Muscle of arm (tissue), 14 donors: ENCODE results near the gene IAPP. TPM values are rescaled to one million over a fixed set of nuclear protein-coding genes. Genes with fewer than 3 reads are reported as not detected.
"Not testable (repeated sequence)": the region's sequence is repeated elsewhere in the genome, so short reads cannot be mapped to it uniquely, and the experiment has no call there.

Experiments
- DNase-seq: peaks from one replicate; pipeline ENCODE4 v3.0.0-alpha.2; 2013
- long read RNA-seq, 11 donors: transcript quantifications; one replicate each; lab custom pipeline, GENCODE V29; 2026
- polyA plus RNA-seq, 12 donors: library from polyadenylated mRNA; unstranded; fragments of 120-200 nt; gene quantifications; one replicate each; pipeline ENCODE4 v1.2.1, GENCODE V29; 2013; ENCODE audit not compliant: insufficient read length in 12 of 12

Gene IAPP
- polyA plus RNA-seq: not detected
- long read RNA-seq, donor 1: 0 reads
- long read RNA-seq, donor 2: 0 reads
- long read RNA-seq, donor 3: 0 reads
- long read RNA-seq, donor 4: 0 reads
- long read RNA-seq, donor 5: 0 reads
- long read RNA-seq, donor 6: 0 reads
- long read RNA-seq, donor 7: 0 reads
- long read RNA-seq, donor 8: 0 reads
- long read RNA-seq, donor 9: 0 reads
- long read RNA-seq, donor 10: 0 reads
- long read RNA-seq, donor 11: 0 reads

DNA sequence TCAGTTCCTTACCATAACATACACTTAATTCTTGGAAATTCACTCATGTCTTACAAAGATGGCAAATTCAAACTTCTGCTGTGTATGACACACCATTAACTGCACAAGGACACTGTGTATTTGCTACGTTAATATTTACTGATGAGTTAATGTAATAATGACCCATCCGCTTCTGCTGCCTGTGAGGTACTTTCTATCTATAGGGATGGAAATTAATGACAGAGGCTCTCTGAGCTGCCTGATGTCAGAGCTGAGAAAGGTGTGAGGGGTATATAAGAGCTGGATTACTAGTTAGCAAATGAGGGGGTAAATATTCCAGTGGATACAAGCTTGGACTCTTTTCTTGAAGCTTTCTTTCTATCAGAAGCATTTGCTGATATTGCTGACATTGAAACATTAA is at the start of gene IAPP:
IAPP (plus strand) TSS at position 301 of the 400 bp plus-strand sequence. CDS start 450 bp downstream, outside the sequence.
- no peak for DNase-seq

DNA sequence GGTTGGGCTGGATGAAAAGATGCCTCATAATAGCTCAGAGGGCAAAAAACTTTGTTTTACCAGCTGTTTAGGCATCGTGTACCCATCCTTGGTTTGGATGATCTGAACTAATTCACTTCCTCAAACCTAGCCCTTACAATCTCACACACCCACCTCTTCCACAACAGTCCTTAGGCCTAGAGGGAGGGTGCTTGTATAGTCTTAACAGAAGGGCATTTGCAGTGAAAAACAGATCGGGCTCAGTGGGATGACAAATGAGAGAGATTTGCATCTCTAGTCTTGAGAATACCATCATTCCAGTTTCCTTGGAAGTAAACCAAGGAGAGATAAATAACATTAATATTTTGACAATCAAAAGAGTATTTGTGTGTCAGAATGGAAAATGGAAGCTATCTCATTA is 49.0 kb upstream of the IAPP start:
- DNase-seq: no peak

DNA sequence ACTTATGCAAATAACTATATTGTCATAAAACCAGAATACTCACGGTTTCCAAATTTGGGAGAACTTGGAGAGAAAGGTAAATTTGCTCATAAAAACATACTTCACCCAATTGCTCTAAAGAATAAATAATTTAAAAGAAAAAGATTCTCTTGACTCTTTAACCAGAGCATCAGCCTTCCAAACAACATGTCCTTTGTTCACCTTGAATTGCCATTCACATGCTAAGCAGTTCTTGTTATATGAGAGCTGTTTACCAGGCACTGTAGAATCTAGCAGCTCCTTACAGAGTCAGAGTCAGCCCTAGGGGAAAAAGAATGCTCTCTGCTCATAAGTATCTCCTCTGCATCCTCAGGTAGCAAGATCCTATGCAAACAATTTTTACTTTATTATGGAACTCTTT is 48.2 kb upstream of the IAPP start:
- DNase-seq: no peak

DNA sequence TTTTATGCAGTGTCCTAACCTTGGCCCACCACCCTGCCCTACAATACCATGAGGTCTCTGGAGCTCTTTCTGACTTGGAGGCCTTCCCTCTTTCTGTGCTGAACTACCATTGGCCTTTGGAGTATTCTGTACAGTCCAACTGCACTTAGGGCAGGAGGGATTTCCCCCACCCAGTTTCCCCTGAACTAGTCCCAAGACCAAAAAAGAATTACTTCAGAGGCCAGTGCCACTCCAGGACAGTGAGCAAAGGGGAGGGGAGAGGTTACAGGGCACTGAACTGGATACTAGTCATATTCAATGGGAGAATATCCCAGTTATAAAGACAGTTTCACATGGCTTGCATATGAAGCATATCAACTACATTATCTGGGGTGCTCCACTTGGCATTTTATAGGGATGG is 44.1 kb upstream of the IAPP start:
- DNase-seq: no peak

DNA sequence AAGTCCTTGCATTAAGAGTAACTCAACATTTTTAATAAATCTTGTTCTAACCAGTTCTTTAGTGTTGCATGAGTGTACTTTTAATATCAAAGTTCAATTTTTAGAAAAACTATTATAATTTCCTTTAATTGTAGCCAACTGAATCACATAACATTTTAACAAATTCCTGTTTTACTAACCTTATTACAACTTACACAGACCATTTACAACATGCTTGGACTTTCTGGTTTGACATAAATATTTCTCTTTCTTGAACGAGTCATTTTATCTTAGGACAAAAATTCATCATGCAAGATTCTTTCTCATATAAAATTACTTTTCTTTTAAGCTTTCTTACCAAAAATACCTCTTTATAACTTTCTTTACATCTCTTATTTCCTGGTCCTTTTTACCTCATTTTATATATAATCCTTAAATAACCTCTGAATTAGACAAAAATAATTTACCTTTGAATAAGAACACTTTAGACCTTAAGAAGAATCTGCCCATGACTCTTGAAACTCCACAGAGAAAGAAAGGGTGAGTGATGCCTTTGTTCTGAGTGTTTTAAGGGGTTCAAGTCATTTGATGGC is 41.9 kb upstream of the IAPP start:
- DNase-seq: no peak

DNA sequence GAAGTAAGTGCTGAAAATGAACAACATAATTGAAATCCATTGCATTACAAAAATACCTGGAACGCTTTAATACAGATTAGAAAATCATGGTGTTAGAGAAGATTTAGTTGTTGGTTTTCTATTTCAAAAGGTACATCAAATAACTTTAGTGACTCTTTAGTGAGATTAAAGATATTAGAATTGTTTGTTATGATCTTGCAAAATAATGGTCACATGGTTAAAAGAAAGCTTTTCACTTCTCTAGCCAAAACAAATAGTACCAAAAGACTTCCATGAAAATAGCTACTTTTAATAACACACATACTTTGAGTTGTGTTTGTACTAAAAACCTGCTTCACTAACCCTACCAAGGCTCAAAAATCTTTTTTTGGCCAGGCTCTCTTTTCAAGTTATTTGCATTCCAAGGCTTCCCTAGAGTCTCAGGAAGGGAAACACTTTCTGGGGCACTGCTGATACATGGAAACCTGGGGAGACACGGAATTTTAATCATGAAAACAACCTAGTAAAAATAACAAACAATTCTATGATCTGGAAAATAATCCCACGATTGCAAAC is 37.9 kb upstream of the IAPP start, which contains the start of gene SLCO1A2:
SLCO1A2 (minus strand) TSS at position 147 of the 555 bp plus-strand sequence. CDS start 270 bp downstream, outside the sequence.
- DNase-seq: no peak

DNA sequence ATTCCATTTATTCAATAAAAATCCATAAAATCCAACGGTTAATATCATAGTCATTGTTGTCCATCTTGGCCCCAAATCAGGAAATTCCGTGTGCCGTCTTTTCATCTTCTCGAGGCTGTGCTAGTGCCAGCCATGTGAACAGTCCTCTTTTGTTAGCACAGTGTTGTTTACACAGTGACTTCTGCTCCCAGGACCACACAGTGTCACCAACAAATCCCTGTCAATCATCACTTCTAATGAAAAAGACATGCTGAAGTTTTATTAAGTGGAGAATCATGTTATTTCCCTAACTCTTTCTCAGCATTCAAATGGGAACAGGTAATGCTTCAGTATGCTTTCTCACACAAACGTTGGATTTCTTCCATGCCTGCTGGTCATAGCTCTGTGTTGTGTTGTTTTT is 36.0 kb upstream of the IAPP start:
- no peak for DNase-seq

DNA sequence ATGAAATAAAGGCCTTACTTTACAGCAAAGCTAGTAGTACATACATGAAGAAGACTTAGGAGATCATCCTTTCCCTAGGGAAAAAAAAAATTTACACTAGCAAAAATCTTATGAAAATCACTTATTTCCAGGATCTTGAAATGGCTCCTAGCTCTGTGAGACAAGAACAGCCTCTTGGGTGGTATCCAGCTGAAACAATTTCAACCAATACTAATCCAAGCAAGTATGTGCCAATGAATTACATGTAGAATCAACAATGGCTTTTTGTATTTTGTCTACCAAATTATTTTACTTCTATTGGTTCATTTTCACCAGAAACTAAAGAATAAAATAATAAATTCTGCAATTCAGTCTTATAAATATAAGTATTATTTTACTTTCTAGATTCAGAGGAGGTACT is 35.2 kb upstream of the IAPP start:
- DNase-seq: peak; percentile 12

DNA sequence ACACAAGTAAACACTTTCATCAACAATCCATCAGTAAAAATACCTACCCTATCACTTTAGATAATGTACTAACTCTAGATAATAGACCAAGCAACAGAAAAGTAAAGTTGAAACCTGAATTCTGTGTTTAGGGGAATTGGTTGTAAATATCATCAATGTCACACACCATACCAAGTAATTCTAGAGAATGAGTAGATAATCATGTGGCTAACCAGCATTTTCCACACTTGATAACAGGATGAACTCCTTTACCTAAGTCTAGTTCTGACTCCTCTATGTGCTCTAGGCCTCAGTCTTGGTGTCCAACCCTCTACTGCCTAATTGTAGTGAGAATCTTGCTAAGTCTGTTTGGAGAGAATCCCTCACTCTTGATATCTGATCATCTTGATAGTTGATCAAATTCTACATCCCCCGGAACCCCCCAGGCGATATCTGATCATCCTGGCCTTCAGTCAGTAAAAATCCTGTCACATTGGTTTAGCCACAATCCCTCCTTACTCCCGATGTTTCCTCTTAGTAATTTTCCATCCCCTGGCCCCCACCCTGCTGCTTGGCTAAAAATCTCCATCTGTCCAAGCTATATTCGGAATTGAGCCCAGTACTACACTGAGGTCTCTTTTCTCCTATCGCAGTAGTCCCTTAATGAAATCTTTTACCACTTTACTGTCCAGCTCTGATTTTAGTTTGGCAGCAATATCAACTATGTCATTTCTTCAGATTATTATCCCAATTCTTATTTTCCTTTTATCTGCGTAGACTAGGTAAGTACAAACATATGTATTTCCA is 34.5 kb upstream of the IAPP start:
- DNase-seq: peak; percentile 39

DNA sequence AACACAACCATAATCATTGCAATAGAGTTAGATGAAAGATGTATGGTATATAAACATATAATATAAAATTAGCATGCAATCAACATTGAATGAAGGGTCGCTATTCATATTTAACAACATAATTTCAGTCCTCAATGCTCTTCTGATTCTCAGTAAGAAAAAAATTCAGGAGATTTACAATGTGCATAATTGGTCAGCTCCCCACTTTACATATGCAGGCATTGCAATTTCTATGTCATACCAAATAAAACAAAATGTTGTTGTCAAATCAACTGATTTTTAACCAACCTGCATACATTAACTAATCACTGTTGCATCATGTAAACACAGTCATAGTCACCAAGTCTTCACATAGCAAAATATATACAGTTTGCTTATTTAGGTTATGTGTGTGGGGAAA is 32.8 kb upstream of the IAPP start:
- DNase-seq: no peak

DNA sequence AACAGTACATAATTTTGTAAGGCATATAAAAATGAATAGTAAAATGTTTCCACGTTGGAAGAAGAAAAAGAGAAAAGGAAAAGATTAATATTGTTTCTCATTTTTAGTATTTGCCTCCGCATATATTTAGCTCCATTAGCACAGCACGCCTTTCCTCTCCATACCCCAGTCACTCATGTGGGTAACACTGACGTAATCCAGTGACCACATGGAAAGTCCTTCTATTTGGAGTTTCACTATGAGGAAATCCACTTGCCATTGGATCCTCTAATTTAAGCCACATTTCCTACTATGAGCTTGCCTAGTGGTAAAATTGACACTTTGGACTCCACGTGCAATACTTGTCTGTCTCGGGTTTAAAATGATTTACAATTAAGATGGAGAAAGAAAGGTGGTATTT is 32.3 kb upstream of the IAPP start:
- no peak for DNase-seq

DNA sequence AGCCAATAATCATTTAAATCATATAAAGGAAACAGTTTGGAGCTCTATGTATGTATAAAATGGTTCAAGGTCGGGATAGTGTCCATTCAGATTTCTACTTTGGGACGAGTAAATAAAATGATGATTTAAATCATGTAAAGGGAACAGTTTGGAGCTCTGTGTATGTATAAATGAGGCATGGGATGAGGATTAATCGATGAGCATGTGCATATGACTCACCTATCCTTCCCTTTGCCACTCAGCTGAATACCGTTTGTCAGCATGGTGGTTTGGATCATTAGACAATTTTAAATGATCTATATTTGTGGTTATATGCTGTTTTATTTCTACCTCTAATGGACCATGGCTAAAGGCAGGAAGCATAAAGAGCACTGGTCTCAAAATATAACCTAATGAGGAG is 30.9 kb upstream of the IAPP start:
- no peak for DNase-seq

DNA sequence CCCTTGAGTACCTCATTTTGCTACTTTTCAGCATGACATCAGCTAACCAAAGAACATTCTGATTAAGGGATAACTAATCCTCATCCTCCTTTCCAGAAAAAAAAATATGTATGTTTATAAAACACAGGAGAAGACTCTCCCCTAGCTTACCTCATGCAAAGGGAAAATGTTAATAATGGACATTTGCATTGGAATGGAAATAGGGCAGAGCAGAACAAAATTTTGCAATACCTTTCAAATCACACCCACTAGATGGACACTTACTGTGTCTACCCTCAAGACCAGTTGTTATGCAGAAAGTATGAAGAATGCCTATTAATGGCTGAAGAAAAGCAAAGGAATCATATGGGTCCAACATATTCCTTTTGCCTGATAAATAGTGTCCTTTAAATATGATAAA is 29.1 kb upstream of the IAPP start:
- DNase-seq: no peak

DNA sequence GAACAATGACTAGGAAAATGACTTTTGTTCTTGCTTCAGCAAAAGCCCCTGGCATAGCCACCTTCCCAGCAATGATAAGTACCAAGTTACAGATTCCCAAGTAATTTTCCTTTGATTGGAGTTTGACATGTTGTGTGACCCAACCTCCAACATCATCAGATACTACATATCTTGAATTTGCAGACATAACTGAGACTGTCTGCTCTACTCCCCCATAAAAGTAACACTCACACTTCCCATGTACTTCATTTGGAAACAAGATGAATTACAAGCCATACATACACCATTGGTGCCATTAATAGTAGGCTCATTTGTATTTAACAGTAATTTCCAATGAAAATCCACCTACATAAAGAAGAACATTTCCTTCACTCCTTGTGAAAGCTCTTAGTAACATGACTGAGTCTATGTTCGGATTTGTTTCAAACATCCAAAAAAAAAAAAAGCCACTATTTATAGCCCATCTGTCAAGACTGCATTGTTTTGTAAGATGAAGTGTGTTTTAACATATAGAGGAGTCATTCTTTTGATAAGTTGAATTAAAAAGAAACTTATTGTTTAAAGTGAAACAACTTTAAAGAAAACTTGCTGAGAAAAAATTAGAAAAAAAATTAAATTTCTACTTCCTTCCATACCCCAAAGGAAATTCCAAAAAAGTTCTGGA is 26.0 kb upstream of the IAPP start:
- no peak for DNase-seq

DNA sequence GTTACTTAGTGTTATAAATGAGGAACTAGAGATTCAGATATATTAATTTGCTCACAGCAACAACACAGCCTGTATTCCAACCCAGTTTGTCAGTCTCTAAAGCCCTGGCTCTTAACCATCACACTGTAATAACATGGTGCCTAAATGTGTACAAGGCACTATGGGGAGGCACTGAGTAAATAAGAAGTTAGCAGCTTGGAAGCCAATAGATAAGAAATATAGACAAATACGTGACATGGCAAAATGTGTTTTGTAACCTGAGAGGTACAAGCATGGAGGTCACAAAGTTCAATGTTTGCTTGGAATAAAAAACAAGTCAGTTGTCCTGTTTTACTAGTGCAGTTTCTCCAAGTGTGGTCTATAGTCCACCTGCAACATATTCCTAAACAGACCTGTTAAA is 21.7 kb upstream of the IAPP start:
- DNase-seq: no peak

DNA sequence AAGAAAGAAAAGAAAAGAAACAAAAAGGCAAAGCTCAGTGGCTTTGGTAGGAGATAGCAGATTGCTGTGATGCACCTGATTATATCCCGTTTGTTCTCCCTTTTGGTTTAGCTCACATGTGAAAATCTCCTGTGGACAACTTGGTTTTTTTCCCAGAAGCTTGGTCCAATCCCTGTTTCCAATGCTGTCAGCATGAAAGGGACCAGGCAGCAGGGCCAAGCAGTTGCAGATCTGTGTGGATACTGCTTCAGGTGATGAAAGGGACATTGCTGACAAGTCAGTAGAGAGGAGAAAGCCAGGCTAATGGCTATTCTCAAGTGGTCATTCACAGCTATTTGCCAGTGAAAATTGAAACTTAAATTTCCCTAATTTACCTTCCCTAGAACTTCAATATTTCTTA is 19.2 kb upstream of the IAPP start:
- no peak for DNase-seq

DNA sequence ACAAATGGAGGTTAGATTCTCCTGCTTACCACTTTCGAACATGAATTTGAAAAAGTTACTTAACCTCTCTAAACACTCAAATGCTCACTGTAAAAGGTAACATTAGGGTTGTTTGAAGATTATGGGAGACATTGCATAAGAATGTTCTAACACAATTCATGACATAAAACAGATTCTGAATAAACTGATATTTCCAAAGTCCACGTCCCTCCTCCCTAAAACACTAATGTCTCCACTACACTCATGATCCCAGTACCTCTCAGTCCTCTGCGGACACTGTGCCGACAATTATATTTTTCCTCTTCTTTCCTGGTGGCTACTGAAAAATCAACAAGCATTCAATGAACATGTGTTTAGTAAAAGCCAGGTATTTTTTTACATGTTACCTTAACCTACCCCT is 18.8 kb upstream of the IAPP start:
- no peak for DNase-seq

DNA sequence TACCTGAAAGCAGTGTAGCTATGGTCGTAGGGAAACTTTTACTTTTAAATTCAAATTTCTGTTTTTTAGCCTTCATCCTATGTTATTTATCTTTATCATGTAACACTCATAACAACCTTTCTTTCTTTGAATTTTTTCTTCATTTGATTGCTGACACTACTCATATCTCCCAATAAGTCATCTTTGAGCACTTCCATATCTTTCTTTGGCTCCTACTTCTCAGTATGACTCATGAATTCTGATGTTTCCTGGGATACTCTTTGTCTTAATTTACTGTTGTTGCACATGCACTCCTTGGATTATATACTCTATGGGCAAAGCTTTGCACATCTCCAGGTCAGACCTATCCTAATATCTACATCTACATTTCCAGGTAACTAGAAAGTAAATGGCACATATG is 18.1 kb upstream of the IAPP start:
- no peak for DNase-seq

DNA sequence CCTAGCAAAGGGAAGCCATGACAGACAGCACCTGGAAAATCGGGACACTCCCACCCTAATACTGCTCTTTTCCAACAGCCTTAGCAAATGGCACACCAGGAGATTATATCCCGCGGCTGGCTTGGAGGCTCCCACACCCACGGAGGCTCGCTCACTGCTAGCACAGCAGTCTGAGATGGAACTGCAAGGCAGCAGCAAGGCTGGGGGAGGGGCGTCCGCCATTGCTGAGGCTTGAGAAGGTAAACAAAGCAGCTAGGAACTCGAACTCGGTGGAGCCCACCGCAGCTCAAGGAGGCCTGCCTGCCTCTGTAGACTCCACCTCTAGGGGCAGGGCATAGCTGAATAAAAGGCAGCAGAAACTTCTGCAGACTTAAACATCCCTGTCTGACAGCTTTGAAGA is 12.1 kb upstream of the IAPP start:
- not testable (repeated sequence) for DNase-seq

DNA sequence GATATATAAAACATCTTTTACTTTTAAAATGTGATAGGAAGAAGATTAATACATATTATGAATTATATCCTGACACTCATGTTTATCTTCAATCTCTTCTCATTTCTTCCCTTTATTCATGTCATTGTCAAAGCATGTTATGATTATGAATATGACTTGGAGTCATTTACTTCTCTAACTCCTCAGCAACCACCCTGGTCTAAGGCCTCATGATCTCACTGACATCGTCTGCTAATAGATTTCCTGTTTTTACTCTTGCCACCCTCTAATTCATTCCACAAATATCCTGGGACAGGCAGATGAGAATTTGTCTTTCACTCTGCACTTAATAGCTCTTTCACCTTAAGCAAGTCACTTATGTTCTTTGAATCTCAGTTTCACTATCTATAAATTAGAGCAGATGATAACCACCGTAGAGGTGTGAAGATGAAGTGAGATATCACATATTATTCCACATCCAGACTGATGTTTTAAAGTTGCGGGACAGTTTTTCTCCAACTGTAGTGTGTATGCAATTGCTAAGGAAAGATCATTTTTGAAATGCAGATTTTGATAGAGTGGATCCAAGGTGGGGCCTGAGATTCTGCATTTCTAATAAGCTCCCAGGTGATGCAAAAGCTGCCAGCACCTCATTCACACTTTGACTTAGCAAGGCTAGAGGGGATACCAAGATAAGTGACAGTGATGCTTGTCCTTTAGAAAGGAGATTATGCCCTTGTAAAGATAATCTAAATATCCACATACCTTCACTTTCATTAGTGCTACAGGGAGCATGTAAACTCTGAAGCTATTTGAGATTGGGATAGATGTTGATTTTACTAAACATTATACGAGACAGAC is 3.3 kb upstream of the IAPP start:
- DNase-seq: no peak

DNA sequence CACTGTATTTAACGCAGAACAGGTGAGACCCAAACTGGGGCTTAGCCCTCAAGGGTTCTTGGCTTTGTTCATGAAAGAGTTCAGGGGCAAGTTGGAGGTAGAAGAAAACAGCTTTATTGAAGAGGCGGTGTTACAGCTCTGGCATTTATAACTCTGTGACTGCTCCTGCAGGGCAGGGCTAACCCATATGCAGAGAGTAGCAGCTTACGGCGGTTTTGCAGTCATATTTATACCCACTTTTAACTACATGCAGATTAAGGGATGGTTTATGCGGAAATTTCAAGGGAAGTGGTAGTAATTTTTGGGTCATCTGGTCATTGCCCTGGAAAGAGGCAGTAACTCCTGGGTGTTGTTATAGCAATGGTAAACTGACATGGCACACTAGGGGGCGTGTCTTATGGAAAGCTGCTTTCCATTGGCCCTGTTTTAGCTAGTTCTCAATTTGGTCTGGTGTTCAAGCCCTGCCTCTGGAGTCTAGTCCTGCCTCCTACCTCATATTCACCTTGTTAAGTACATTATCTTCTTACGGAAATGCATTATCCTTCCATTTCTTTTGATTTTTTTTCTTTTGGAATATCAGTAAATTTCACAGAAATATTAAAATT is 1.8 kb upstream of the IAPP start:
- DNase-seq: no peak
